ENCODE results near the gene NDUFS7. TPM values are rescaled to one million over a fixed set of nuclear protein-coding genes. Genes with fewer than 3 reads are reported as not detected.

The NDUFS7 gene
- total and polyA plus RNA-seq, 10 of the 15 experiments (the other 5 are each of a cell fraction or from before 2014, with no cell fraction given) = 5.1 to 282 (median 92.9) TPM

- TF ChIP-seq SIX5 (IDR thresholded peaks at IDR 0.05; ENCODE audit: low read depth, low read length, severe bottlenecking) = no peak
- no peak for TF ChIP-seq BCLAF1 (IDR thresholded peaks at IDR 0.05)
- TF ChIP-seq BCL3 (IDR thresholded peaks at IDR 0.05; ENCODE audit: borderline replicate concordance, insufficient read depth, low read depth, low read length, poor library complexity, severe bottlenecking) = peak; percentile 67
- no peak for TF ChIP-seq EED (IDR thresholded peaks at IDR 0.05; ENCODE audit: low read depth)
- TF ChIP-seq REST (IDR thresholded peaks at IDR 0.05; ENCODE audit: low read depth, low read length) = no peak
- no peak for TF ChIP-seq USF2 (IDR thresholded peaks at IDR 0.05; ENCODE audit: borderline replicate concordance, low read depth, low read length)
- TF ChIP-seq YY1 (IDR thresholded peaks at IDR 0.05; ENCODE audit: low read depth, low read length) = 0 out of 2 replicates have a peak, but pooled peaks have one; percentile 17
- ChIA-PET POLR2A (no interaction called here), CTCF (no interaction called here), RAD21 (ENCODE audit: unreplicated experiment) (no interaction called here), SMC1A (ENCODE audit: uncharacterized antibody, unreplicated experiment) (no interaction called here)
- 27% methylated on average over 17 of the region's 17 CpGs for WGBS (ENCODE audit: insufficient coverage, insufficient replicate concordance, low lambda C conversion rate, missing lambda C conversion rate)
- peak overlapping the region; percentile 83 for H3K4me2 ChIP-seq (ENCODE audit: control insufficient read depth, insufficient read depth)
- H4K20me1 ChIP-seq (ENCODE audit: control insufficient read depth, insufficient read depth) = no peaks in the 10 kb centered on the region
- peak overlapping the region; percentile 94 for H3K4me3 ChIP-seq
- H3K9ac ChIP-seq (ENCODE audit: control insufficient read depth, insufficient read depth, low read length) = peak overlapping the region; percentile 88
- no peaks in the 10 kb centered on the region for H3K27me3 ChIP-seq (replicated peaks in 1 of 2; ENCODE audit: control insufficient read depth in 2 of 2, insufficient read depth in 2 of 2, low read length in 1 of 2)
- H3K4me1 ChIP-seq (ENCODE audit: control insufficient read depth, insufficient read depth, low read length) = no peaks in the 10 kb centered on the region
- peaks cover 9% of the 10 kb centered on the region in 2 experiments; a peak in 3 of 4 replicates for H3K36me3 ChIP-seq (ENCODE audit: control insufficient read depth in 2 of 2, insufficient read depth in 2 of 2, low read length in 1 of 2)
- ATAC-seq (no peak), FAIRE-seq (peak; percentile 59), DNase-seq (ENCODE audit: low read depth, low spot score) (no peak)
- peak overlapping the region; percentile 86 for H3K27ac ChIP-seq (ENCODE audit: control insufficient read depth, insufficient read depth)
- no peak overlapping the region for H2AFZ ChIP-seq (ENCODE audit: control insufficient read depth, low read depth, low read length)
- H3K79me2 ChIP-seq (ENCODE audit: control insufficient read depth, insufficient read depth, low read length) = peaks cover 11% of the 10 kb centered on the region
- no TSS peak for BruUV-seq (replicated peaks)
- no peaks in the 10 kb centered on the region for H3K9me3 ChIP-seq (replicated peaks; ENCODE audit: control insufficient read depth, insufficient read depth, low read length)
- in situ Hi-C loops (cut with MboI) (no loop called here), intact Hi-C loops (cut with micrococcal nuclease; ENCODE audit: unreplicated experiment) (no loop called here)
These were observed 887 bp downstream of the NDUFS7 start for GRCh38 chr19:1384478-1385110.

Data from GM12878 (cell line).